ENCODE data around the gene HAPLN1.

DNA sequence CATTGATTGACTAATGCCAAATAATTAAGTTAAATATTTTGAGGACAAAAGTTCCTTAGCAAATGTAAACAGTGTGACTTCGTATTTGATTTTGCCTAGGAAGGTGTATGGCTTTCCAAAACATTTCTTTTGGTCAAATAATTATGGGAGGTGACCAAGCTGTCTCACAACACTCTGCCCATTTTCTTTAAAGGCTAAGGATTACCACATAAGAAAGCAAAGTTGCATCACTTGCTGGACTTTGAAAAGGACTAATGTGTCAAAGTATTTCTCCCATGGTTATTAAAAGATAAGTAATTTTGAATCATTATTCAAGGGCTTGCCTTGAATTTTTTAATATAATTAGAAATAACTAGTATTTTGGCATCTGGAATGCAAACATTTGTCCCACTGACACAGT is 74.7 kb downstream of the HAPLN1 start:
- TF ChIP-seq ZNF384 (IDR thresholded peaks at IDR 0.05) = no peak
- TF ChIP-seq FOXA1 (IDR thresholded peaks at IDR 0.05) = no peak
- TF ChIP-seq BHLHE40 (IDR thresholded peaks at IDR 0.05; ENCODE audit: borderline replicate concordance) = no peak
- no peak for TF ChIP-seq NFRKB (IDR thresholded peaks at IDR 0.05)
- no peak for TF ChIP-seq FOXK2 (IDR thresholded peaks at IDR 0.05)
- TF ChIP-seq HDGF (IDR thresholded peaks at IDR 0.05; ENCODE audit: borderline replicate concordance) = no peak
- no peak for TF ChIP-seq CTBP1 (IDR thresholded peaks at IDR 0.05; ENCODE audit: borderline replicate concordance)
